ENCODE data around the gene RNASE7.

Gene RNASE7

GRCh38 chr14:21088687-21089086, 46.5 kb downstream of the RNASE7 start:
- DNase-seq = no peak

GRCh38 chr14:21089271-21089670, 47.1 kb downstream of the RNASE7 start:
- no peak for DNase-seq

- DNase-seq = no peak
These were observed 47.7 kb downstream of the RNASE7 start for GRCh38 chr14:21089877-21090193.

GRCh38 chr14:21090194-21090939, 48.2 kb downstream of the RNASE7 start:
- DNase-seq = no peak

GRCh38 chr14:21090940-21091663, 48.9 kb downstream of the RNASE7 start:
- no peak for DNase-seq

GRCh38 chr14:21091821-21092272, 49.7 kb downstream of the RNASE7 start:
- no peak for DNase-seq

GRCh38 chr14:21092273-21093011, 50.3 kb downstream of the RNASE7 start:
- DNase-seq = no peak

- DNase-seq = no peak
These were observed 50.9 kb downstream of the RNASE7 start for GRCh38 chr14:21093018-21093417.
